HEK293 (cell line): ENCODE data around the gene HMGN5.
A peak's percentile ranks its signal among the peaks of the same experiment; 100 is the strongest.

Experiments
- CTCF ChIA-PET: fragments of 350-600 bp; formaldehyde crosslinking; extraction: SDS; loops from one replicate; lab custom pipeline; 2021; ENCODE audit warnings: antibody characterized with exemption; lab: Yijun Ruan, JAX
- POLR2A ChIA-PET: fragments of 300-600 bp; formaldehyde crosslinking; extraction: SDS; loops from one replicate; lab custom pipeline; 2020; ENCODE audit warnings: antibody characterized with exemption, inconsistent platforms; lab: Yijun Ruan, JAX
- H3K27ac ChIP-seq: fragments of 200-500 bp; sonication (Bioruptor generic); 2 replicates; pipeline ENCODE4 v1.5.1; 2014; ENCODE audit warnings: low read depth, low read length, control low read depth, inconsistent platforms; ENCODE audit errors: extremely low read depth
- H3K36me3 ChIP-seq, 2 experiments: fragments of 200-500 bp in 1 of 2; sonication (Bioruptor generic) in 1 of 2; 1 replicate in 1 of 2; 2 replicates in 1 of 2; pipeline ENCODE4 v1.5.1; 2014 to 2017; ENCODE audit warnings: inconsistent platforms in 2 of 2, low read length in 2 of 2; ENCODE audit not compliant: control insufficient read depth in 2 of 2, insufficient read depth in 1 of 2
- H3K4me1 ChIP-seq: fragments of 200-500 bp; sonication (Bioruptor generic); 2 replicates; pipeline ENCODE4 v1.5.1; 2014; ENCODE audit warnings: mild to moderate bottlenecking, low read length, inconsistent platforms; ENCODE audit not compliant: control insufficient read depth, insufficient read depth
- H3K4me3 ChIP-seq: 2 replicates; pipeline ENCODE4 v1.5.1; 2011; ENCODE audit warnings: low read depth, mild to moderate bottlenecking, control low read depth, low read length, moderate library complexity
- H3K9me3 ChIP-seq: fragments of 200-500 bp; sonication (Bioruptor generic); 2 replicates; pipeline ENCODE4 v1.5.1; 2014; ENCODE audit warnings: low read depth, low read length, inconsistent platforms; ENCODE audit not compliant: control insufficient read depth, insufficient read depth
- HOXC10 ChIP-seq: sonication (generic); formaldehyde crosslinking; IDR thresholded peaks from 2 replicates; pipeline ENCODE4 v1.8.1; 2023; ENCODE audit warnings: mild to moderate bottlenecking, missing genetic modification reagents
- IKZF3 ChIP-seq: fragments of 450-650 bp; IDR thresholded peaks from 2 replicates; pipeline ENCODE4 v1.5.0; 2018; ENCODE audit warnings: missing biosample characterization, mild to moderate bottlenecking, missing genetic modification characterization, moderate library complexity
- OSR2 ChIP-seq: fragments of 450-650 bp; formaldehyde crosslinking; IDR thresholded peaks from 2 replicates; pipeline ENCODE4 v1.5.1; 2016; ENCODE audit warnings: missing biosample characterization, missing genetic modification characterization
- PBX3 ChIP-seq: sonication (generic); formaldehyde crosslinking; IDR thresholded peaks from 2 replicates; pipeline ENCODE4 v1.8.1; 2022; ENCODE audit warnings: mild to moderate bottlenecking, moderate library complexity, missing genetic modification reagents
- PRDM10 ChIP-seq: fragments of 450-650 bp; formaldehyde crosslinking; IDR thresholded peaks from 2 replicates; pipeline ENCODE4 v1.5.1; 2016; ENCODE audit warnings: missing biosample characterization, missing genetic modification characterization
- REST ChIP-seq: fragments of 450-650 bp; formaldehyde crosslinking; IDR thresholded peaks from 2 replicates; pipeline ENCODE4 v1.5.1; 2016; ENCODE audit warnings: missing biosample characterization, missing genetic modification characterization
- SALL2 ChIP-seq: fragments of 450-650 bp; formaldehyde crosslinking; IDR thresholded peaks from 2 replicates; pipeline ENCODE4 v1.5.0; 2017; ENCODE audit warnings: missing biosample characterization, mild to moderate bottlenecking, missing genetic modification characterization, borderline replicate concordance
- SP2 ChIP-seq: fragments of 450-650 bp; formaldehyde crosslinking; IDR thresholded peaks from 2 replicates; pipeline ENCODE4 v1.5.1; 2016; ENCODE audit warnings: missing biosample characterization, missing genetic modification characterization
- SP7 ChIP-seq: fragments of 450-650 bp; formaldehyde crosslinking; IDR thresholded peaks from 2 replicates; pipeline ENCODE4 v1.5.1; 2016; ENCODE audit warnings: missing biosample characterization, missing genetic modification characterization
- ZEB2 ChIP-seq: fragments of 450-650 bp; formaldehyde crosslinking; IDR thresholded peaks from 2 replicates; pipeline ENCODE4 v1.5.1; 2016; ENCODE audit warnings: missing biosample characterization, missing genetic modification characterization
- ZFP37 ChIP-seq: fragments of 450-650 bp; formaldehyde crosslinking; IDR thresholded peaks from 2 replicates; pipeline ENCODE4 v1.5.1; 2016; ENCODE audit warnings: missing biosample characterization, missing genetic modification characterization
- ZNF112 ChIP-seq: fragments of 450-650 bp; formaldehyde crosslinking; IDR thresholded peaks from 2 replicates; pipeline ENCODE4 v1.5.0; 2017; ENCODE audit warnings: missing biosample characterization, missing genetic modification characterization
- ZNF148 ChIP-seq: fragments of 450-650 bp; formaldehyde crosslinking; IDR thresholded peaks from 2 replicates; pipeline ENCODE4 v1.5.0; 2017; ENCODE audit warnings: missing biosample characterization, missing genetic modification characterization, borderline replicate concordance
- ZNF19 ChIP-seq: fragments of 450-650 bp; formaldehyde crosslinking; IDR thresholded peaks from 2 replicates; pipeline ENCODE4; 2016; ENCODE audit warnings: missing biosample characterization, missing genetic modification characterization, low read depth
- ZNF335 ChIP-seq: fragments of 450-650 bp; formaldehyde crosslinking; conservative IDR thresholded peaks from 2 replicates; pipeline ENCODE4 v1.5.1; 2016; ENCODE audit warnings: missing biosample characterization, missing genetic modification characterization
- ZNF341 ChIP-seq: fragments of 450-650 bp; formaldehyde crosslinking; IDR thresholded peaks from 2 replicates; pipeline ENCODE4; 2016; ENCODE audit warnings: low read depth, missing biosample characterization, missing genetic modification characterization
- ZNF394 ChIP-seq: fragments of 450-650 bp; formaldehyde crosslinking; IDR thresholded peaks from 2 replicates; pipeline ENCODE4 v1.5.1; 2016; ENCODE audit warnings: missing biosample characterization, missing genetic modification characterization, mild to moderate bottlenecking, moderate library complexity, borderline replicate concordance
- ZNF404 ChIP-seq: fragments of 450-650 bp; formaldehyde crosslinking; IDR thresholded peaks from 2 replicates; pipeline ENCODE4 v1.5.1; 2017; ENCODE audit warnings: missing biosample characterization, missing genetic modification characterization
- ZNF747 ChIP-seq: fragments of 450-650 bp; formaldehyde crosslinking; IDR thresholded peaks from 2 replicates; pipeline ENCODE4 v1.5.1; 2016; ENCODE audit warnings: missing biosample characterization, missing genetic modification characterization
- ZXDB ChIP-seq: fragments of 450-650 bp; formaldehyde crosslinking; IDR thresholded peaks from 2 replicates; pipeline ENCODE4 v1.5.1; 2016; ENCODE audit warnings: missing biosample characterization, missing genetic modification characterization
- TF ChIP-seq, protein P1 (sequence below): fragments of 450-650 bp; formaldehyde crosslinking; IDR thresholded peaks from 2 replicates; pipeline ENCODE4 v1.5.1; 2016; ENCODE audit warnings: missing biosample characterization, missing genetic modification characterization
- TF ChIP-seq, protein P2 (sequence below): fragments of 450-650 bp; formaldehyde crosslinking; IDR thresholded peaks from 2 replicates; pipeline ENCODE4 v1.5.1; 2016; ENCODE audit warnings: missing biosample characterization, missing genetic modification characterization, low read depth

HMGN5 gene

DNA sequence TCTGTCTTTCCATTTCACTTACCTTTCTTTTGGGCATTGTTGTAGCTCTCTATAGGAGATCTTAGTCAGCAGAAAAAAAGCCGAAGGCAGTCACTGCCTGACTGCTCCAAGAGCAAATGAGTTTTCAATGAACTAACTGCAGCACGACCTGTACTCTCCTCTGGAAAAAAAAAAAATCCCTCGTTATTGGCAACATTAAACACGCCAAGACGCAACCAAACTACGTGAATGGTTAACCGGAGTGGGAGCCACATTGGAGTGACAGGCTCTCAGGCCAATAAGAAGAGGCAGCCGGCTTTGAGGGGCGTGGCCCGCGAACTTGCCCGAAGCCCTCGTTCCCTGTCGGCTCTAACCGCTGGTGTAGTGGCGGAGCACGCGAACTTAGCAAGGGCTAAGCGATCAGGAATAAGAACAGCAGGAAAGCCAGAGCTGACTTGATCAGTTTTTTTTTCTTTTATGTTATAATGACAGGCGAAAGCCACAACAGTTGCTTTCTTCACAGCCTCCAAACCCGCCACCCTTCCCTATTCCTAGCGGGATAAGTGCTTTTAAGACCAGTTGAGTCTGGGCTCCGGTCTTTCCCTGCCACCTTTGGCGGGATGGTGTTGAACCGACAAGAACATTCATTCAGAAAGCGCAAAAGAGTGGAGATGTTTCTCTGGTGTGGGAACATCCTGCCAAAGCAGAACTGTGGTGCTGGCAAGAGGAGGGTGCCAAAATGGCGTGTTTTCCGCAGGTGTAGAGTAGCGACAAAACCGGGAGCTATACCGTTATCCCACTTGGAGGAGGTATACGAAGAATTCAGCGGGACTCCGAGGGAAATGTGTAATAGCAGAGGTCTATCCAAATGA, 80.0 kb downstream of the HMGN5 start:
- ChIA-PET CTCF (interaction anchor here (0.7 to 1.1 kb wide), 3 partner anchors 11 to 245 kb away, joined by 3 read pairs; no protein-coding TSS in a partner anchor), POLR2A (no interaction called here)
- Histone ChIP-seq H3K27ac (no peak overlapping the region), H3K36me3 (no peaks in the 10 kb centered on the region), H3K4me1 (no peaks in the 10 kb centered on the region), H3K9me3 (no peaks in the 10 kb centered on the region; the same call in none of the 2 replicates), H3K4me3 (peak overlapping the region; percentile 48)
- TF ChIP-seq, protein P1, sequence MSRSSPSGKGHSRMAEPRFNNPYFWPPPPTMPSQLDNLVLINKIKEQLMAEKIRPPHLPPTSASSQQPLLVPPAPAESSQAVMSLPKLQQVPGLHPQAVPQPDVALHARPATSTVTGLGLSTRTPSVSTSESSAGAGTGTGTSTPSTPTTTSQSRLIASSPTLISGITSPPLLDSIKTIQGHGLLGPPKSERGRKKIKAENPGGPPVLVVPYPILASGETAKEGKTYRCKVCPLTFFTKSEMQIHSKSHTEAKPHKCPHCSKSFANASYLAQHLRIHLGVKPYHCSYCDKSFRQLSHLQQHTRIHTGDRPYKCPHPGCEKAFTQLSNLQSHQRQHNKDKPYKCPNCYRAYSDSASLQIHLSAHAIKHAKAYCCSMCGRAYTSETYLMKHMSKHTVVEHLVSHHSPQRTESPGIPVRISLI (tag by site-specific recombination), result peak; percentile 61; the same call in 1 of the 2 replicates
- TF ChIP-seq ZNF148 (tag by site-specific recombination) (no peak), HOXC10 (CRISPR knock-in tag) (no peak), ZNF394 (no peak), IKZF3 (tag by site-specific recombination) (no peak), ZNF341 (no peak), ZNF19 (tag by site-specific recombination) (no peak), ZXDB (tag by site-specific recombination) (0 out of 2 replicates have a peak, but pooled peaks have one; percentile 11), SALL2 (tag by site-specific recombination) (no peak), ZNF747 (tag by site-specific recombination) (no peak), REST (no peak), PBX3 (CRISPR knock-in tag) (peak; percentile 80), ZNF404 (tag by site-specific recombination) (no peak), ZNF112 (tag by site-specific recombination) (no peak), PRDM10 (0 out of 2 replicates have a peak, but pooled peaks have one; percentile 37), OSR2 (tag by site-specific recombination) (no peak), SP2 (tag by site-specific recombination) (peak; percentile 72), ZEB2 (no peak), ZFP37 (no peak), SP7 (no peak), ZNF335 (peak; percentile 10; the same call in 1 of the 2 replicates)
- TF ChIP-seq, protein P2, sequence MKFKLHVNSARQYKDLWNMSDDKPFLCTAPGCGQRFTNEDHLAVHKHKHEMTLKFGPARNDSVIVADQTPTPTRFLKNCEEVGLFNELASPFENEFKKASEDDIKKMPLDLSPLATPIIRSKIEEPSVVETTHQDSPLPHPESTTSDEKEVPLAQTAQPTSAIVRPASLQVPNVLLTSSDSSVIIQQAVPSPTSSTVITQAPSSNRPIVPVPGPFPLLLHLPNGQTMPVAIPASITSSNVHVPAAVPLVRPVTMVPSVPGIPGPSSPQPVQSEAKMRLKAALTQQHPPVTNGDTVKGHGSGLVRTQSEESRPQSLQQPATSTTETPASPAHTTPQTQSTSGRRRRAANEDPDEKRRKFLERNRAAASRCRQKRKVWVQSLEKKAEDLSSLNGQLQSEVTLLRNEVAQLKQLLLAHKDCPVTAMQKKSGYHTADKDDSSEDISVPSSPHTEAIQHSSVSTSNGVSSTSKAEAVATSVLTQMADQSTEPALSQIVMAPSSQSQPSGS, result no peak
